H1 (cell line): ENCODE measurements around the gene HRH3. TPM values are rescaled to one million over a fixed set of nuclear protein-coding genes. Genes with fewer than 3 reads are reported as not detected.

Experiments used
- CTCF ChIA-PET: fragments of 300-600 bp; sonication (Branson Sonifier 250); formaldehyde crosslinking; loops from one replicate; lab custom pipeline; 2021; ENCODE audit not compliant: partially characterized antibody; lab: Charles Lee
- POLR2A ChIA-PET: fragments of 300-600 bp; sonication (Branson Sonifier 250); formaldehyde crosslinking; loops from one replicate; lab custom pipeline; 2021; ENCODE audit warnings: inconsistent platforms; ENCODE audit not compliant: partially characterized antibody; lab: Charles Lee
- DNase-seq, 2 experiments: peaks; one replicate each; pipeline versions ENCODE4 v3.0.0 to v3.0.0-alpha.2; 2010 to 2022; ENCODE audit warnings: low spot score in 2 of 2, low read depth in 1 of 2, mixed read lengths in 1 of 2
- FAIRE-seq: peaks from 2 replicates; lab custom pipeline; 2011; peaks lifted over from hg19 to GRCh38; lab: Jason Lieb, UNC
- H2AFZ ChIP-seq: 2 replicates; pipeline ENCODE4 v1.8.1; 2012; ENCODE audit warnings: low read length, inconsistent platforms
- H2AK5ac ChIP-seq: 2 replicates; pipeline ENCODE4 v1.6.1; 2013; ENCODE audit warnings: low read depth, low read length
- H2BK120ac ChIP-seq: replicated peaks from 2 replicates; pipeline ENCODE3; 2013; ENCODE audit warnings: low read depth, low read length, inconsistent platforms
- H2BK12ac ChIP-seq: 2 replicates; pipeline ENCODE4 v1.6.1; 2013; ENCODE audit warnings: low read depth, low read length
- H2BK15ac ChIP-seq: 2 replicates; pipeline ENCODE4 v1.6.1; 2013; ENCODE audit warnings: low read length
- H2BK20ac ChIP-seq: 2 replicates; pipeline ENCODE4 v1.6.1; 2013; ENCODE audit warnings: low read length
- H2BK5ac ChIP-seq: 2 replicates; pipeline ENCODE4 v1.6.1; 2013; ENCODE audit warnings: low read depth, low read length
- H3K14ac ChIP-seq: 2 replicates; pipeline ENCODE4 v1.6.1; 2013; ENCODE audit warnings: inconsistent platforms; ENCODE audit not compliant: insufficient read length
- H3K18ac ChIP-seq: 2 replicates; pipeline ENCODE4 v1.6.1; 2013; ENCODE audit warnings: low read length; ENCODE audit errors: extremely low read depth
- H3K23ac ChIP-seq: 2 replicates; pipeline ENCODE4 v1.6.1; 2013; ENCODE audit warnings: inconsistent platforms; ENCODE audit not compliant: insufficient read length
- H3K23me2 ChIP-seq: 2 replicates; pipeline ENCODE4 v1.6.1; 2013; ENCODE audit warnings: low read depth, low read length
- H3K27ac ChIP-seq: 2 replicates; pipeline ENCODE4 v1.6.1; 2011; ENCODE audit warnings: low read depth, low read length, inconsistent platforms
- H3K27me3 ChIP-seq, 4 experiments: replicated peaks in 1 of 4; 1 replicate in 1 of 4; 2 replicates in 3 of 4; pipeline versions ENCODE4 v1.6.1 to v1.8.1; 2011 to 2013; ENCODE audit warnings: low read length in 3 of 4, mild to moderate bottlenecking in 3 of 4, inconsistent platforms in 2 of 4, mixed read lengths in 2 of 4, moderate library complexity in 1 of 4; ENCODE audit not compliant: control insufficient read depth in 3 of 4, insufficient read depth in 3 of 4; ENCODE audit errors: extremely low read depth in 1 of 4
- H3K36me3 ChIP-seq, 4 experiments: 2 replicates each; pipeline versions ENCODE4 v1.6.1 to v1.8.1; 2011 to 2013; ENCODE audit warnings: mild to moderate bottlenecking in 4 of 4, low read length in 3 of 4, moderate library complexity in 2 of 4, control low read depth in 1 of 4, inconsistent platforms in 1 of 4; ENCODE audit not compliant: insufficient read depth in 4 of 4, control insufficient read depth in 2 of 4
- H3K4ac ChIP-seq: replicated peaks from 2 replicates; pipeline ENCODE3; 2013; ENCODE audit warnings: low read length, low read depth, mixed read lengths, inconsistent platforms; ENCODE audit not compliant: insufficient read length
- H3K4me1 ChIP-seq, 4 experiments: replicated peaks in 1 of 4; 1 replicate in 1 of 4; 2 replicates in 3 of 4; pipeline versions ENCODE4 v1.6.1 to v1.8.1; 2011 to 2013; ENCODE audit warnings: low read length in 3 of 4, inconsistent platforms in 2 of 4, mixed read lengths in 1 of 4; ENCODE audit not compliant: insufficient read depth in 4 of 4, control insufficient read depth in 3 of 4
- H3K4me2 ChIP-seq, 2 experiments: 2 replicates each; pipeline versions ENCODE4 v1.6.1 to v1.8.1; 2011 to 2013; ENCODE audit warnings: low read depth in 2 of 2, low read length in 2 of 2, control low read depth in 1 of 2, inconsistent platforms in 1 of 2, mild to moderate bottlenecking in 1 of 2; ENCODE audit not compliant: insufficient read depth in 1 of 2
- H3K4me3 ChIP-seq, 4 experiments: fragments of 200-600, 300-600 bp in 1 of 4; sonication (generic), shearing (Covaris generic), sonication (Bioruptor Twin) in 1 of 4; 2 replicates each; pipeline versions ENCODE4 v1.5.1 to v1.8.1; 2011 to 2016; ENCODE audit warnings: low read length in 4 of 4, low read depth in 3 of 4, control low read depth in 2 of 4, inconsistent platforms in 2 of 4, mild to moderate bottlenecking in 2 of 4, mixed read lengths in 1 of 4, moderate library complexity in 1 of 4; ENCODE audit not compliant: insufficient read depth in 2 of 4; ENCODE audit errors: extremely low read depth in 1 of 4
- H3K56ac ChIP-seq: replicated peaks from 2 replicates; pipeline ENCODE3; 2013; ENCODE audit warnings: low read depth, mild to moderate bottlenecking, mixed read lengths, low read length, inconsistent platforms; ENCODE audit not compliant: insufficient read length
- H3K79me1 ChIP-seq: 2 replicates; pipeline ENCODE4 v1.6.1; 2013; ENCODE audit warnings: low read depth, low read length, control low read depth
- H3K79me2 ChIP-seq, 2 experiments: 2 replicates each; pipeline versions ENCODE4 v1.6.1 to v1.8.1; 2012 to 2013; ENCODE audit warnings: low read length in 2 of 2, mild to moderate bottlenecking in 2 of 2, inconsistent platforms in 1 of 2; ENCODE audit not compliant: insufficient read depth in 2 of 2, control insufficient read depth in 1 of 2
- H3K9ac ChIP-seq, 4 experiments: replicated peaks in 1 of 4; 1 replicate in 1 of 4; 2 replicates in 3 of 4; pipeline versions ENCODE4 v1.6.1 to v1.8.1; 2011 to 2013; ENCODE audit warnings: low read depth in 3 of 4, low read length in 3 of 4, control low read depth in 2 of 4, mild to moderate bottlenecking in 2 of 4, moderate library complexity in 2 of 4, inconsistent platforms in 1 of 4; ENCODE audit errors: extremely low read depth in 1 of 4
- H3K9me3 ChIP-seq, 2 experiments: 2 replicates each; pipeline versions ENCODE4 v1.6.1 to v1.8.1; 2012 to 2013; ENCODE audit warnings: mild to moderate bottlenecking in 2 of 2, moderate library complexity in 2 of 2, control low read depth in 1 of 2, inconsistent platforms in 1 of 2, low read depth in 1 of 2, low read length in 1 of 2, mixed read lengths in 1 of 2; ENCODE audit not compliant: insufficient read depth in 2 of 2
- H4K20me1 ChIP-seq, 2 experiments: replicated peaks in 1 of 2; 2 replicates each; pipeline versions ENCODE3 to v1.8.1; 2011 to 2013; ENCODE audit warnings: inconsistent platforms in 2 of 2, low read length in 2 of 2, mild to moderate bottlenecking in 1 of 2; ENCODE audit not compliant: insufficient read depth in 2 of 2, control insufficient read depth in 1 of 2
- H4K5ac ChIP-seq: 2 replicates; pipeline ENCODE4 v1.6.1; 2013; ENCODE audit warnings: low read length, low read depth, mixed read lengths, inconsistent platforms; ENCODE audit not compliant: insufficient read length
- H4K8ac ChIP-seq: 2 replicates; pipeline ENCODE4 v1.8.0; 2013; ENCODE audit warnings: mild to moderate bottlenecking, moderate library complexity, low read length, inconsistent platforms; ENCODE audit not compliant: insufficient read depth; ENCODE audit errors: extremely low read depth
- H4K91ac ChIP-seq: replicated peaks from 2 replicates; pipeline ENCODE3; 2013; ENCODE audit warnings: low read length, mixed read lengths, inconsistent platforms; ENCODE audit not compliant: insufficient read length
- BACH1 ChIP-seq: IDR thresholded peaks from 2 replicates; pipeline ENCODE4 v1.6.1; 2012; ENCODE audit warnings: low read length, improper control_type of control experiment
- JUN ChIP-seq: IDR thresholded peaks from 2 replicates; pipeline ENCODE4 v1.6.1; 2011; ENCODE audit warnings: low read depth, mild to moderate bottlenecking, improper control_type of control experiment, low read length
- PHF8 ChIP-seq: fragments of 200-600 bp; sonication (generic); conservative IDR thresholded peaks from 2 replicates; pipeline ENCODE4 v1.7.1; 2012; ENCODE audit warnings: low read depth, mild to moderate bottlenecking, inconsistent platforms, low read length, moderate library complexity
- TEAD4 ChIP-seq: IDR thresholded peaks from 2 replicates; pipeline ENCODE4 v1.6.1; 2012; ENCODE audit warnings: low read depth, low read length, inconsistent platforms, mixed read lengths
- WGBS, 2 experiments: shearing (Covaris generic) in 1 of 2; methylation state at CpG; one replicate each; pipeline versions ENCODE4 v1.1.6 to v1.1.7; 2013 to 2015; ENCODE audit warnings: low lambda C conversion rate in 2 of 2, mixed read lengths in 2 of 2, inconsistent platforms in 1 of 2, low coverage in 1 of 2, missing lambda C conversion rate in 1 of 2; ENCODE audit not compliant: insufficient replicate concordance in 2 of 2, insufficient coverage in 1 of 2, insufficient read length in 1 of 2; ENCODE audit errors: extremely low coverage in 1 of 2, missing lambda C conversion rate in 1 of 2; 5-methylcytosine and 5-hydroxymethylcytosine counted together
- polyA plus RNA-seq, 7 experiments: library from polyadenylated mRNA; depleted of rRNA in 3 of 7; stranded (reverse) in 5 of 7; unstranded in 2 of 7; fragments of >200 nt in 5 of 7; fragments of 200-250 nt in 2 of 7; gene quantifications; 1 replicate in 5 of 7; 2 replicates in 1 of 7; 4 replicates in 1 of 7; pipeline versions ENCODE4 v1.2.1 to v1.2.3, GENCODE V29; 2011 to 2013; ENCODE audit warnings: missing spikeins in 2 of 7, mixed read lengths in 2 of 7
- total RNA-seq: library from RNA; stranded (reverse); fragmentation: NEBNext Ultra II Directional; extraction: Animal tissue kit (Norgen Biotek cat#: 25700); gene quantifications from 2 replicates; pipeline ENCODE4 v1.2.1, GENCODE V29; 2021
- TF ChIP-seq, protein P1 (sequence below): IDR thresholded peaks from 2 replicates; pipeline ENCODE4 v1.6.1; 2012; ENCODE audit warnings: inconsistent platforms

The HRH3 gene
- total and polyA plus RNA-seq, 2 of the 8 experiments (the other 6 are each of a cell fraction or from before 2014, with no cell fraction given), result 2.0 to 4.5 TPM

- Histone ChIP-seq H3K9me3 (no peaks in the 10 kb centered on the region), H3K23ac (no peak overlapping the region), H4K5ac (no peak overlapping the region), H3K79me1 (no peaks in the 10 kb centered on the region), H4K8ac (no peak overlapping the region), H2BK12ac (no peak overlapping the region), H4K20me1 (peaks cover 4 to 16% of the 10 kb centered on the region in 2 experiments), H3K79me2 (no peaks in the 10 kb centered on the region), H3K4me3 (no peak overlapping the region), H3K4me2 (no peak overlapping the region), H2AFZ (no peak overlapping the region), H3K4me1 (no peaks in the 10 kb centered on the region), H3K14ac (no peak overlapping the region), H3K56ac (no peak overlapping the region), H2BK5ac (no peak overlapping the region), H2BK15ac (no peak overlapping the region), H3K36me3 (peaks cover 8 to 42% (median 23%) of the 10 kb centered on the region in 4 experiments), H3K18ac (no peak overlapping the region), H3K27me3 (no peaks in the 10 kb centered on the region), H3K4ac (no peak overlapping the region), H3K27ac (no peak overlapping the region), H4K91ac (no peak overlapping the region), H3K23me2 (no peaks in the 10 kb centered on the region), H3K9ac (no peak overlapping the region), H2BK20ac (no peak overlapping the region), H2BK120ac (no peak overlapping the region), H2AK5ac (no peak overlapping the region)
- CTCF ChIA-PET, result interaction anchor here (3.2 kb wide), 1 partner anchor 11 kb away, joined by 16 read pairs; no protein-coding TSS in a partner anchor
- no peak for TF ChIP-seq BACH1
- TF ChIP-seq, protein P1, sequence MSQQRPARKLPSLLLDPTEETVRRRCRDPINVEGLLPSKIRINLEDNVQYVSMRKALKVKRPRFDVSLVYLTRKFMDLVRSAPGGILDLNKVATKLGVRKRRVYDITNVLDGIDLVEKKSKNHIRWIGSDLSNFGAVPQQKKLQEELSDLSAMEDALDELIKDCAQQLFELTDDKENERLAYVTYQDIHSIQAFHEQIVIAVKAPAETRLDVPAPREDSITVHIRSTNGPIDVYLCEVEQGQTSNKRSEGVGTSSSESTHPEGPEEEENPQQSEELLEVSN, result no peak
- no peak for TF ChIP-seq TEAD4
- no peak for TF ChIP-seq PHF8
- TF ChIP-seq JUN, result no peak
- POLR2A ChIA-PET, result no interaction called here
- FAIRE-seq (no peak), DNase-seq (no peak)
- 94% methylated on average over 4 of the region's 4 CpGs; no CpG with 5 or more reads in 1 of the 2 experiments for WGBS, 2 experiments
Measured at GRCh38 chr20:62168061-62168460, 52.0 kb downstream of the HRH3 start.
